ENCODE measurements around the gene UBE2N. TPM values are rescaled to one million over a fixed set of nuclear protein-coding genes. Genes with fewer than 3 reads are reported as not detected.

UBE2N gene
- total and polyA plus RNA-seq, 12 donors = 35.5 to 109 (median 95.5) TPM

- no peaks in the 10 kb centered on the region for H3K27me3 ChIP-seq
- H3K36me3 ChIP-seq = peaks cover 0 to 65% (median 7%) of the 10 kb centered on the region in 9 donors
- H3K27ac ChIP-seq = no peak overlapping the region
- no peak for ATAC-seq
- H3K4me3 ChIP-seq = no peak overlapping the region
- TF ChIP-seq, protein P1, sequence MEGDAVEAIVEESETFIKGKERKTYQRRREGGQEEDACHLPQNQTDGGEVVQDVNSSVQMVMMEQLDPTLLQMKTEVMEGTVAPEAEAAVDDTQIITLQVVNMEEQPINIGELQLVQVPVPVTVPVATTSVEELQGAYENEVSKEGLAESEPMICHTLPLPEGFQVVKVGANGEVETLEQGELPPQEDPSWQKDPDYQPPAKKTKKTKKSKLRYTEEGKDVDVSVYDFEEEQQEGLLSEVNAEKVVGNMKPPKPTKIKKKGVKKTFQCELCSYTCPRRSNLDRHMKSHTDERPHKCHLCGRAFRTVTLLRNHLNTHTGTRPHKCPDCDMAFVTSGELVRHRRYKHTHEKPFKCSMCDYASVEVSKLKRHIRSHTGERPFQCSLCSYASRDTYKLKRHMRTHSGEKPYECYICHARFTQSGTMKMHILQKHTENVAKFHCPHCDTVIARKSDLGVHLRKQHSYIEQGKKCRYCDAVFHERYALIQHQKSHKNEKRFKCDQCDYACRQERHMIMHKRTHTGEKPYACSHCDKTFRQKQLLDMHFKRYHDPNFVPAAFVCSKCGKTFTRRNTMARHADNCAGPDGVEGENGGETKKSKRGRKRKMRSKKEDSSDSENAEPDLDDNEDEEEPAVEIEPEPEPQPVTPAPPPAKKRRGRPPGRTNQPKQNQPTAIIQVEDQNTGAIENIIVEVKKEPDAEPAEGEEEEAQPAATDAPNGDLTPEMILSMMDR (IDR thresholded peaks at IDR 0.05) = no peak
- no peak for DNase-seq
- no peaks in the 10 kb centered on the region for H3K9me3 ChIP-seq
- H3K4me1 ChIP-seq = peaks cover 0 to 59% (median 37%) of the 10 kb centered on the region in 9 donors
- intact Hi-C loops (cut with DNase I) = no loop called here
These were observed 32.9 kb downstream of the UBE2N start for GRCh38 chr12:93408813-93409212.

DNA sequence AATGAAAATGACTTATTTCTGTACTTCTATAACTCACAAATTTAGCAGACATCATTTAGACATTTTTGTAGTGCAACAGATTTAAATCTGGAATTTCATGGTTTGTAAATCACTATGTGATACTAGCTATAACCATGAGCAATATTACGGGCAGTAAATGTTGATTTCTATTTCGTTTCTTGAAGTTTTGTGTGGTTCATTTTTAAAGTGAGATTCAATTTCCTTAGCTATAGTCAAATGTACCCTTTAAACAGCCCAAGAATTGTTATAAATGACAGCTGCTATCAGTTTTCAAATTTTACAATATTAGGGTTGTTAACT is 33.8 kb downstream of the UBE2N start:
- peak overlapping the region in 2 of 10 donors; percentile 0 to 24 for H3K27ac ChIP-seq
- TF ChIP-seq, protein P1 (IDR thresholded peaks at IDR 0.05) = no peak
- no peaks in the 10 kb centered on the region for H3K27me3 ChIP-seq
- peaks cover 0 to 52% (median 28%) of the 10 kb centered on the region in 9 donors for H3K4me1 ChIP-seq
- no peak for DNase-seq
- H3K4me3 ChIP-seq = no peak overlapping the region
- no peaks in the 10 kb centered on the region for H3K9me3 ChIP-seq
- H3K36me3 ChIP-seq = peaks cover 0 to 74% (median 7%) of the 10 kb centered on the region in 9 donors
- no peak for ATAC-seq
- intact Hi-C loops (cut with DNase I) = no loop called here
- 94 to 96% methylated on average over 2 of the region's 2 CpGs for WGBS, 2 donors

DNA sequence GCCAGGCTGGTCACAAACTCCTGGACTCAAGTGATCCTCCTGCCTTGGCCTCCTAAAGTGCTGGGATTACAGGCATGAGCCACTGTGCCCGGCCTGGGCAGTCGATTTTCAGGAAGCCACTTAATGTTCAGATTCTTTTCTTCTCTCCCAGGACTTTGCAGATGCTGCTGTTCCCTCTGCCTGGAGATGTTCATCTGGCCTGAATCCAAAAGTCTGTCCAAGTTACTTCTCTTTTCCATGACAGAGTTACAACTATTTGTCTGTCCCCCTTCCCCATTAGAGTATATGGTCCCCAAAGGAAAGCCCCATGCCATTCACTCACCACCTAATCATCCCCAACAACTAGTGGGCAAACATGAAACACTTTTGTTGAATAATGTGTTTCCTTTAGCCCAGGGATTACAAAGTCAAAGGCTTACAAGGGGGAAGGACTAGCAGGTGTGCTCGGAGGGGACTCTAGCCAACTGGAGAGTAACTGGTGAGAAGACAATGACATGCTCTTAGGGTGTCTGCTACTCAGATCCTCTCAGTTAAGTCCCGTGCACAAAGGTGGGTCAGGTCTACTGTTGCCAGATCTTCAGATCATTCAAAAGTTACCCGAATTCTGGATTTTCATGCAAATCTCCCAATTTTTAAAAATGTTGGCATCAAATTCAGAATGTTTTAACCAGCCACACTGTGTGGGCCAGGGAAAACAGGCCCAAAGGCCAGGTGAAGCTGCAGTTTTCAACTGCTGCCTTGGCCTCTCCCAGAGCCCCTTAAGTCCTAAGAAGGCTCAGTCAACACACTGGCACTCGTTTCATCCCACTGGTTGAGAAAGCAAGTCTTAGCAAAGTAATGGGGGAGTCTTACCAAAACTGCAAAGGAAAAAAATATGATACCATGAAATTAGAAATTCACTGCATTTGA is 34.4 kb downstream of the UBE2N start:
- TF ChIP-seq, protein P1 (IDR thresholded peaks at IDR 0.05) = no peak
- H3K36me3 ChIP-seq = peaks cover 0 to 80% (median 7%) of the 10 kb centered on the region in 9 donors
- DNase-seq (no peak), ATAC-seq (peak in 4 of 8 donors; percentile 5 to 43 (median 15))
- H3K4me1 ChIP-seq = peaks cover 0 to 45% (median 23%) of the 10 kb centered on the region in 9 donors
- no peak overlapping the region for H3K4me3 ChIP-seq
- intact Hi-C loops (cut with DNase I) = no loop called here
- H3K9me3 ChIP-seq = no peaks in the 10 kb centered on the region
- WGBS, 2 donors = 77 to 79% methylated on average over 6 of the region's 6 CpGs
- peak overlapping the region in 4 of 10 donors; percentile 0 to 24 (median 2) for H3K27ac ChIP-seq
- no peaks in the 10 kb centered on the region for H3K27me3 ChIP-seq

DNA sequence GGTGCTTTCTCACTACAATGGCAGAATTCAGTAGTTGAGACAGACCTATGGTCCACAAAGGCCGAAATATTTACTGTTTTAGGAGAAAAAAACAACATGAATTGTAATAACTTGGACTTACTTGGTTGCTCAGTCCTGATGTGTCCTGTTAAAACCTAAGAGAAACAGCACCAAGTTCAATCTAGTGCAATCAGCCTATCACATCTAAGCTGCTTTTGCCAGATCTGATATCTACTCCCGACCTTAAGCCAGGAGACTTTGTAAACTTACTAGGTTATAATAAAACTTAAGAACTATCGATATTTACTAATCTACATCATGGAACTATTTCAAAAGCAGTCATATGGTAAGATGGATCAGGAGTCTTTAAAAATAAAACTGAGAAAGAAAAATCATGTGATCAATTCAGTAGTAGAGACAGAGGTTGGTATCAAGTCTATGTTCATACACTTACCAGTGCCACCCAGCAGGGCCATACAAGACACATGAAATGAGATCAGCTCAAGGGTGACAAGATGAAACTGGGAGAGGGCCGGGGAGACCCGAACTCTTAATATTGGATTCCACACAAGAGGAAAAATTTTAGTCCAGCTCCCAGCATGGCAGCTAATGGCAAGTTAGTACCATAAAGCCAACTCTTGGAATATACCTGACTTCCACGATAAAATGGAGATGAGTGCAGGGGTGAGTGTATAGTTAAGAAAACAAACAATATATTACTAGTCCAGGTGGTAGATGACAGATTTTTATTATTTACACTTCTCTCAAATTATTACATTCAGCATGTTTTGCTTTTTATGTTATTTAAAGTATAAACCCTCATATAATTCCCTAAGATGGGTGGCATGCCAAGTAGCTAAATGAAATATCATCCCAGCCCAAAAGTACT is 36.5 kb downstream of the UBE2N start:
- peak overlapping the region in 4 of 10 donors; percentile 5 to 28 (median 24) for H3K27ac ChIP-seq
- WGBS, 2 donors = 83 to 89% methylated on average over 6 of the region's 6 CpGs
- peak in 6 of 8 donors; percentile 5 to 28 (median 18) for ATAC-seq
- no peaks in the 10 kb centered on the region for H3K9me3 ChIP-seq
- H3K36me3 ChIP-seq = peaks cover 0 to 78% (median 2%) of the 10 kb centered on the region in 9 donors
- no peaks in the 10 kb centered on the region for H3K27me3 ChIP-seq
- no peak for DNase-seq
- no peak overlapping the region for H3K4me3 ChIP-seq
- TF ChIP-seq, protein P1 (IDR thresholded peaks at IDR 0.05) = no peak
- intact Hi-C loops (cut with DNase I) = no loop called here
- peaks cover 0 to 25% (median 5%) of the 10 kb centered on the region in 9 donors for H3K4me1 ChIP-seq
